GM21576 (cell line): ENCODE measurements around the gene FGF6.

Experiments
- ATAC-seq: cut with Tn5 transposase; IDR thresholded peaks from one replicate; pipeline ENCODE4 v1.9.1; 2021; ENCODE audit warnings: mild to moderate bottlenecking, moderate library complexity; ENCODE audit not compliant: unreplicated experiment

The FGF6 gene

DNA sequence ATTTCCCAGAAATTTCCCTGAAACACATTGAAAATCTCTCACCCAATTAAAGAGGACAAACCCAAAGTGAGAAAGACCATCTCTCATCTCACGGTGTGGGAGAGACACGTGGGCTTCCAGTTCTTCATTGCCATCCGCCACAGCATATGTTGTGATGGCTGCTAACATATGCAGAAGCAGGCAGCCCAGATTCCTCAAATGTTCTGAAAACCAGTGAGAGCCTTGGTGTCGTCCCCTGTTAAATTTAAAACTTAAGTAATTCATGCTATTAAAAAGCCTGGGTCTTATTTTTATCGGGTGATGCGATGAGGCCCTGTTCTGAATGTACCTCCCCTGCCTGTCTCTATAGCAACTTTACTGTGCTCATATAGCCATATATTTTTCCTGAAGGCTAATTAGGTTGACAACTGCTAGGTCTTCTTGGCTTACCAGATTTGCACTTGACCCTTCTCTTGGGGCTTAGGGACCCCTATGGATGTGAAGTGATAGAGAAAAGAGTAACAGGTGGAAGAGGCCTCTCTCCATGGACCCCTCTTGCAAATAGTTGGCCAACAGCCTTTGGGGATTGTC lies 2.8 kb upstream of the FGF6 start:
- no peak for ATAC-seq

DNA sequence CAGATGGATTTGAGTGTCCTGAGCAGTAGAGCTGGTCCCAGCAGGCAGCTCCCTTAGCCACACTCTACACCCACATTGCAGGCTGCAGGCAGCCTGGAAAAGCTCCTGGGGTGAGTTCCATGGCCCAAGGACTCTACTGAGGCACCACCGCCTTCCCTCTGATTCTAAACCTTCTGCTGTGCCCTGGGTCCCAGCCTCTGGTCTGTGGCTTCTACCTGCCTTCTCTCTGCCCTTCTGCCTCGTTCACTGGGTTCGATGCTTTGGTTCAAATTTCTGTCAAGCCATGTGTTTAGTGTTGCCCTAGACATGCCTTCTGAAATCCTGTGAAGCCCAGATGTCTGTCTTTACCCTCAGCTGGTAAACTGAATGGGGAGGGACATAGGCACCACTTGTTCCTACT lies 1.5 kb upstream of the FGF6 start:
- no peak for ATAC-seq

DNA sequence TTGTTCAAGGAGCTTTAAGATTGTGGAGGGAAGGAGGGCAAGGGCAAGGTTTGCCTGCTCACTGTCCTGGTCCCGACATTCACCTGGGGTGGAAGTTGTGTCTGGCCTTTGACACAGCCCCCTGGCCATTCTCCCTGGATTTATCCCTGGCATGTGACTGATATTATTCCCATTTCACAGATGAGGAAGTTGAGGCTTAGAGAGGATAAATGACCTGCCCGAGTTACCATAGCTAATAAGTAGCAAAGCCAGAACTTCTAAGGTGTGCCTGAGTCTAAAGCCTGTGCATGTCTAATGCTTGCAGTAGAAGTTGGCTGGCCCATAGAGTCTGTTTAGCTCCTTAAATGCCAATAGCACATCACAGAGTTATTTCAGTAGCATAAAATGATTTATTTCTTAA lies 720 bp upstream of the FGF6 start:
- ATAC-seq, result no peak

DNA sequence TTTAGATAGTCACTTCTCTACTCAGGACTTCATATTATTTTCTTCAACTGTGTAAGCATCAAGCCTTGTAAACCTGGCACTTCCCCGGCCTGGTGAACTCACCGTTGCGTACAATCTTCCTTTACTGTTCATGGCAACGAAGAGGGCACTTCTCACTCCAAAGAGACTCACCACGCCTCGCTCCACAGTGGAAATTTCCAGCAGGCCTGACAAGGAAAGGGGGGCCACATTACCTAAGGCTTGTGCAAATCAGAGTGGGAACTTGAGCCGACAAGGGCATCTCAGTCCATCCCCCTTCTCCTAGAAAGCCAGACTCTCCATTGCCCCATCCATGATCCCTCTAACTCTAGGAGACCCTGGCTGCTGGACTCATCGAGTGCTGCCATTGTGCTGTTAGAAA lies 1.6 kb downstream of the FGF6 start:
- no peak for ATAC-seq

DNA sequence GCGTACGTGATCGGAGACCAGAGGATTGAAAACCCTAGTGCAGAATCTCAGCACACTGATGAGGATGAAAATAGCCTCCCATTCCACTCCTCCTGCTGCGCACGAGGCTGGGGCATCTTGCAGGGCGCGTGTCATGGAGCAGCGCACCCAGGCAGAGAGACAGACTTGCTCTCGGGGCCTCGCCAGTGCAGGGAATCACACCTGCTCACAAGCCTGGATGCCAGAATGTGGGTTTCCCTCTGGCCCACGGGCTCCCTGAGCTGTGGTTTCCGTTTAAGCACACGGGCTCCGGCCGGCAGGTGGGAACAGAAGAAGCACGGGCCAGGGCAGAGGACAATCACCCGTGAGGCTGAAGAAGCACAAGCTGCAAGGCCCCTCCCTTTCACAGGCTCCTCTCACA lies 2.0 kb downstream of the FGF6 start:
- no peak for ATAC-seq

DNA sequence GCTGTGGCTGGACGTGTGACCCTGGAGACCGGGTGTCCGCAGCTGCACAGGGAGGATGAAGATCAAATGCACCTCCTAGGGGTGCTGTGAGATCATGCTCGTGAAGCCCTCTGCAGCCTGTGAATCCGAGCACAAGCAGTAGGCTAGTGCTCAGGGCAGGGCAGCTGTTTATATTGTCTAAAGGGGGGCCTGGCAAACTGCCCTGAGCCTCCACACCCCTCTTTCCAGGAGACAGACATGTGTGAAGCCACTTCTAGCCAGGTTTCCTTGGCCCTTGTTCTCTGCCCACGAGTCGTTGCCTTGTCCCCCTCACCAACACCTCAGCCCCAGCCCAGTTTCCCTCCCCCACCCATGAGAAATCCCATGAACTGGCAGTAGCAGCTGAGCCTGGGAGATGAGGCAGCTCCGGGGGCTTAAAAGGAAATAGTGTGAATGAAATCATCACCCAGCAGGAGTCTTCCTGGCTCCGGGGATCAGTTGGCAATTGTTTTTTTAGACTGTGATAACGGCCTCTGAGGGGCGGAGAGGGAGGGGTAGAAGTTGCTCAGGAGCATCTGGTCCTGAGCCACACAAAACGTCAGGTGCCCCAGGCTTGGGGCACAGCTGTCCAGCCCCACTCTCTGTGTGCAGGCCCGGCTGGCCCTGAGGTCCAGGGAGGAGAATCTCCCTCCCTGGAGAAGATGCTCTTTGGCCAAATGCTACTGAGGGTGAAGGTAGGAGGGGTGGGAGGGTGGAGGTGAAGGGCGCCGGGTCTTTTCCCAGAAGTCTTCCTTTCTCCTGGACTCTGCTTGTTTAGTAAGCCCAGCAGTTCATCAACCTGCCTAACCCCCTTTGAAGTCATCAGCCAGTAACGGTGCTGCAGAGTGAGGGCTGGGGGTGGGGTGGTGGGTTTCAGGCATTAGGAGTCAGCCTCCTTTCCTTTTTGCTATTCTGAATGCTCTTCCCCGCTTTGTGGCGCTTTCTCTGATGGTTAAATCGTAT lies 4.0 kb downstream of the FGF6 start:
- no peak for ATAC-seq

DNA sequence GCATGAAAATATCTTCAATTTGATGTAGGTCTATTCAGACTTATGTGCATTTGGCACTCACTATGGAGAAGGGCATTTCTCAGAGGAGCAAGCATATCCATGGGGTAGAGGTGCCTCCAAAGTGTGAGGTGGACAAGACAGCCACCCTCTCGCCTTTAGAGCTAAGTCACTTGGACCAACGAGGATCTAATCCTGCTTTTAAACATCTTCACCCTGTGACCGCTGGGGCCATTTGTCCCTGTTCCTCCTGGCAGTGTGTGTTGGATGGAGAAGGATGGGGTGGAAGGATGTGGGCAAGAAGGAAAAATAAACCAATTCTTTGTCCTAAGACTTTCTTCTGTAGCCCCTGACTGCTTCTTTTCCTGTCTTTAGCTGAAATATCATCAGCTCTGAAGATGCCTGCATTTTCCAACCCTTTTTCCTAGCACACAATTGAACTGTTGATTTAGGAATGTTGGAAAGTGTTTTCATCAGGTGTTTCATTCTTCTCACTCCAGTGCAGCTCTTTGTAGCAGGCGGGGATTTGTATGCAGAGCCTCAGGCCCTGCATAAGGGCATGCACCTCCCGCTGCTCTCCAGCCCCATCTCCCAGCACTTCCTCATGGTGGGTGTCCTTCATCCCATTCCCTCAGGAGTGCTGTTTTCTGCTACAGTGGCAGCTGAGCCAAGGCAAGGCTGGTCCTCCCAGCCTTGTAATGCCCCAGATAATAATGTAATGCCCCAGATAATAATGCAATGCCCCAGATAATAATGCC lies 5.3 kb downstream of the FGF6 start:
- no peak for ATAC-seq

DNA sequence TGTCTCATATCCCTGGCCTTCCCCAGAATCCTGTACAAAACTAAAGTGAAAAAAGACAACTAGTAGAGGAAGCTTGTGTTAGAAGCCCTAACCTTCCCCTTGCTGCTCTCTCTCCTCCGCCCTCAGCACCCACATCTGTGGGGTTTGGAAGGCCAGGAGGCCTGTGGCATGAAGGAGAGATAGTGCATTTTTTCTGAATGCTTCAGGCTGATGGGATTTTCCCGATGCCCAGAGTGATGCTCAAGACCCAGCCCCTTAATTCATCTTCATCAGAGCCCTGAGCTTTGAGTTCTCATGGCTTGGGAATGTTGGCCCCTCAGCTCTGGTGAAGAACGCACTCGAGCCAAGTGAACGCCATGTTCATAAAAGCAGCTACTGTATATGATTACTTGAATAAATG lies 5.9 kb downstream of the FGF6 start:
- ATAC-seq, result no peak

DNA sequence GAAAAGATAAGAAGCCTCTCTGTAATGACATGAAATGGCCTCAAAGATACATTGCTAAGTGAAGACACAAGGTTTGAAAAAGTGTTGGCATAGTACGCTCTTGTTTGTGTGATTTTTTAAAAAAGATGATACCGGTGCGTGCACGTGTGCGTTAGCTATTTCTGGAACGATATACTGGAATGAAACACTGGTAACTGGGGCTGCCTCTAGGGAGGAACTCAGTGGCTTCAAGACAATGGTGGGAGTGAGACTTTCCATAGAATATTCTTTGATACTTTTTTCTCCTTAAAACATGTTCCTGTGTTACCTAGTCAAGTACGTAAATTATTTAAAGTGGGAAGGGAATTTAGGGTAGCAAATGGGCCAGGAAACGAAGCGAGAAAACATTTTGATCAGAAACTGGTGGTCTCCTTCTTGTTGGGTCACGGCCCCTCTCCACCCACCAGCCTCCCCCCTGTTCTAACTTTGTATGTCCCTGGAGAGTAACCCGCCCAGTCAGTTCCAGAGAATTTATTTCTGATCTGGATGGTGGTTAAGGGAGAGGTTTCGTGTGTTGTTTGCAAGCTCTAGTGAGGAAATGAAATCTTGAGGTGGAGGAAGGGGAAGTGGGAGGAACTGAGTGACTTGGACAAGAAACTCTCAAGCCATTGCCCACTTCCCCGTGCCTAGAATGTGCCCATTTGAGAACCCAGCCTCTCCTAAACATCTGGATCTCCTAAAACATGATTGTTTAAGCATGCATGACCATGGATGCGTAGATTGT lies 6.6 kb downstream of the FGF6 start:
- ATAC-seq, result no peak

DNA sequence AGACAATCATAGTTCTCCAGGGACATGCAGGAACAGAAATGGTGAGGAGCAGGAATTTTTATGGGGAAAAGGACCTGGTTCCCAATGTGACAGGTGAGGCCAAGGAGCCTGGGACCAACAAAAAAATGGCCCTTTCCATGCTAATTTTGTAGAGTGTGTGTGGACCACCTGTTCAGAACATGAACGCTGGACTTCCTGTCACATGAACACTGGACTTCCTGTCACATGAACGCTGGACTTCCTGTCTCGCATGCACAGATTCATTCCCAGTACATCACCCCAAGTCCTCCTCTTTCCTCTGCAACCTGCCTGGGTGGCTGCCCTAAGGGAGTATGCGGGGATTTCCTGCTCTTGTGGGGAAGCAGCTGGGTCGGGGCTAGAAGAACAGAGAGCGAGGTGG lies 10.1 kb downstream of the FGF6 start:
- ATAC-seq, result no peak

DNA sequence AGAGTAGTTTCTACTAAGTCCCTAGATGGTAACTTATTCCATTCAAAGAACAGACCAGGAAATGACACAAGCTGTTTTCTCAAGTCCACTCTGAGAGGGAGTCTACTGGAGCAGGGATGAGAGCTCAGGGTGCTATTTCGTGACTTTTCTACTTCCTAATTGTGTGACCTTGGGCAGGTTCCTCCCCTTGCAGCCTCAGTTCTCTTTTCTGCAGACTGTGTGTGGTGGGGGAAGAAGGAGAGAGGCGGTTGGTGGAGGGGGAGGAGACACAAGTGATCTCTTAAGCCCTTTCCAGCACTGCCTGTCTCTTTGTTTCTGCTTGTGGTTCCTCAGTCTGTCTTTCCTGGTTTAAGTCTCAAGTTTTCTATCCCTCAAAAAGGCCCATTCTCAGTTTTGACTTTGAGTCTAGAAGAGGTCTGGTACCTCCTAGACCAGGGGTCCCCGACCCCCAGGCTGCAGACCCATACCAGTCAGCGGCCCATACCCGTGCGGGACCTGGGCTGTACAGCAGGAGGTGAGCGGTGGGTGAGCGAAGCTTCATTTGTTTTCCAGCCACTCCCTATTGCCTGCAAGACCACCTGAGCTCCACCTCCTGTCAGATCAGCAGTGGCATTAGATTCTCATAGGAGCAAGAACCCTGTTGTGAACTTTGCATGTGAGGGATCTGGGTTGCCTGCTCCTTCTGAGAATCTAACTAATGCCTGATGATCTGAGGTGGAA lies 10.7 kb downstream of the FGF6 start:
- ATAC-seq, result no peak

DNA sequence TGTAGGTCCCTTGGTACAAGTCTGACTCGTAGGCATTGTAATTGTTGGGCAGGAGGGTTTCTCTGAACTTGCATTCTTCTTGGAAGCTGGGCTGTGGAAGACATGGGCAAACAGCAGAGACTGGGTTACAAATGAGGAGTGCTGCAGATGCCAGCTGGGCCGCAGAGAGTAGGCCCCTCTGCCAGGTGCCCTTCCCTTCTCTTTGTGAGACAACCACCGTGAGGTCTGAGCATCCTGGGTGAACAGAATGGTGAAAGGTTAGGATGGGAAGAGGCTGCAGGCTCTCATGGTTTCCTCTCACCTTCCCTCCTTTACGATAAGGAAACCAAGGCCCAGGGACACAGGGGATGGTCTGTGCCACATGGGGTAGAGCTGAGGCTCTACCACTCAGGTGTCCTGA lies 11.3 kb downstream of the FGF6 start:
- no peak for ATAC-seq

DNA sequence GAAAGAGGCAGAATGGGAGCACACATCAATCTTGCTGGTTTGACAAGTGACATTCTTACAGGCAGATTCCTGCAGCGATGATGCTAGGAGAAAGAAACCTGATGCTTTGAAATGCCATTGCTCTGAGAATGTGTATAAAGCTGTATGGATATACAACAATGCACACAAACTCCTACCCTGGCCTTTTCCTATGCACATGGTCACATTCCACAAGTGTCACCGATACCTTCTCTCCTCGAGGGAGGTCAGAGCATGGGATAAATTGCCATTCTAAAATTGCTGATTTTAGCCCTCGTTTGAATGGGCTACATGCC lies 11.9 kb downstream of the FGF6 start:
- ATAC-seq, result no peak

DNA sequence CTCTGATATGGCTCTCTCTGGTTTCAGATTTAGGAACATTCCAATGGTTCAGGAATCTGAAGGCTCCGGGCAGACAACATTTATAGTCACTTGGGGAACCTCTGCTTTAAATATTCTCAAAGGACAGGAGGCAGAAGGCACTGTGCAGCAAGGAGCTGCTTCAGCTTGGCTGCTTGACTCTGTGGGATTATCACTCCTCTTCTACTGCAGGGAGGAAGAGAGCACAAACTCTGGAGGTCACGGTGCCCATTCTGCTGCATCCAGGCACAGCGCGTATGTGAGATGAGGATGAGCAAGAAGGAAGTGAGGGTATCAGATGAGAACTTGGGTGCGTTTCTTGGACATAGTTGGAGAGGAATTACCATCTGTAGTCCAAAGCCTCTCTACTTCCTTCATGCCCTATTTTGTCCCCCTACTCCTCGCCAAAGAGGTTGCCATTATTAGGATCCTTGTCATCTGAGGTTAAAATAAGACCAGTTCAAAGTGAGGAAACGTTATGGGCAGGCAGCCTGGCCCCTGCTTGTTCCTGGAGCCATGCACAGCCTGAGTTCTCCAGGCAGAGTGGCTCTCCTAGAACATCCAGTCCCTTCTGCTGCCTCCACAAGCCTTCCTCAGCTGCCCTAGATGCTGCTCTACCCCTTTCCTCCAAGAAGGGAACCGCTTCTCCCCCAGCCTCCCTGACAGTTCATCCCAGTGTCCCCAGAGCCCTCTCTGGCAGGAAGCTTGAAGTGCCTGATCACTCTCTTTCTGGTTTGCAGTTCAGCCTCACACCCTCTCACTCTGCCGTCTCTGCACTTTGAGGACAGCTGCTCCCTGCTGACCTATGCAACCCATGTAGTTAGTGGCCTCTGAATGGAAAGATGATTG lies 12.5 kb downstream of the FGF6 start:
- no peak for ATAC-seq

DNA sequence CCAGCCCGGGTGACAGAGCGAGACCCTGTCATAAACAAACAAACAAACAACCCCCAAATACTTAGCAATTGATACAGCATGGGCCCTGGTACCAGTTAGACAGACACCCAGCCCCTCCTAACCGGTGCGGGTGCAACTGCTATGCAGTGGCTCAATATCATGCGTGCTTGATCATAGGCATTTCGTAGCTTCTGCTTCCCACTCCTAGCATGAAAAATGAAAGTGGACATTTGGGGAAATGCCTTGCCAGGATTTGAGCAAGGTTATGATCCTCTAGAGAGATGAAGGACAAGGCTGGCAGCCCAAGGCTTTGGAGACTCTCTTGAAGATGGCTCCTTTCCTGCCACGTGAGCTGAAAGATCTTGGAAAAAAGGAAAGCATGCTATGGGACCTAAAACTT lies 13.7 kb downstream of the FGF6 start:
- ATAC-seq, result no peak

DNA sequence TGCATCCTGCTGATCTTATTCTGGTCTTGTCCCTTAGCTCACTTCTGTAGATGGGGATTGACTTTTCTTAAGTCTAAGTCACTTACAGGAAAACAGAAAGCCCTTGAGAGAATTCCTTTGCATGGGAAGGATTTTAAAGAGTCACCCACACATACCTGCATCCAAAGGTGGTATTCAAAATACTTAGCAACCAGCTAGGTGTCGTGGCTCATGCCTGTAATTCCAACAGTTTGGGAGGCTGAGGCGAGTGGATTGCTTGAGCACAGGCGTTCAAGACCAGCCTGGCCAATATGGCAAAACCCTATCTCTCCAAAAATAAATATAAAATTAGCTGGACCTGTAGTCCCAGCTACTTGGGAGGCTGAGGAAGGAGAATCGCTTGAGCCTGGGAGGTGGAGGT lies 14.2 kb downstream of the FGF6 start:
- no peak for ATAC-seq

DNA sequence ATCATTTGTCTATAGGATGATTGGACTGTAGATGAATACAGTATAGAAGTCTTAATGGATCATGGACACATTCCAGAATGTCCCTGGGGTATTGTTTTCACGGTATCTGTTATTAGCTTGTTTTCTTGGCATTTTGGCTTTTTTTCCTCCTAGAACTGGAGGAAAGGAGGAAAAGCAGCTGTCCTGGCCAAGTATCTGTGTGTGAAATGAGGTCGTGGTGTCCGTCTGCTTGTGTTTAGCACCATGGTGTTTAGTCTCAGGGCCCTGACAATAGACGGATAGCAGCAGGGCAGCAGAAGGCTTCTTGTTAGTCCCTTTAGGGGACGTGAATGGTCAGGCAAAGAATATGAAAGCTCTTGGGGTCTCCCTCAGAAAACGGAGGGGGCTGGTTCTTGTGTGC lies 21.2 kb downstream of the FGF6 start:
- no peak for ATAC-seq

DNA sequence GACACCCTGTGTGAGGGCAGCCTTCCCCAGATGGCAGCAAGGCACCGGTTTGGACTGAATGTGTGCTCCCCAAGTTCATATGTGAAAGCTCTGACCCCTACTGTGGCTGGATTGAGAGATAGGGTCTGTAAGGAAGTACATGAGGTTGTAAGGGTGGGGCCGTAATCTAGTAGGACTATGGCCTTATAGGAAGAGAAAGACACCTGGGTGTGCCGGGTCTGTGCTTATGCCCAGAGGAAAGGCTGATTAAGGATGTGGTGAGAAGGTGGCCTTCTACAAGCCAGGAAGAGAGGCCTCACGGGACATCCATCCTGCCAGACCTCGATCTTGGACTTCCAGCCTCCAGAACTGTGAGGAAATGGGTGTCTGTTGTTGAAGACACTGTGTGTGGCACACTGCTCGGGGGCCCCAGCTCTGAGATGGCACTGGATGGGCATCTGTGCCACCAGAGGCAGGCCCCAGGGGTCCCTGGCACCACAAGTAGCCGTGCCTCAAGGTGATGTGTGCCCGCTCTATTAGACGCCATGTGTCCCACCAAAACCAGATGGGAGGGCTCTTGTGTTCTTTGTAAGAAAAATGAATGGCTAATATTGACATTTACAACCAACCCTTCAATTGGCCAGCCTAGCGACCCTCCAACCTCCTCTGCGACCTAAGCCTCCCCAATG lies 22.0 kb downstream of the FGF6 start:
- no peak for ATAC-seq

DNA sequence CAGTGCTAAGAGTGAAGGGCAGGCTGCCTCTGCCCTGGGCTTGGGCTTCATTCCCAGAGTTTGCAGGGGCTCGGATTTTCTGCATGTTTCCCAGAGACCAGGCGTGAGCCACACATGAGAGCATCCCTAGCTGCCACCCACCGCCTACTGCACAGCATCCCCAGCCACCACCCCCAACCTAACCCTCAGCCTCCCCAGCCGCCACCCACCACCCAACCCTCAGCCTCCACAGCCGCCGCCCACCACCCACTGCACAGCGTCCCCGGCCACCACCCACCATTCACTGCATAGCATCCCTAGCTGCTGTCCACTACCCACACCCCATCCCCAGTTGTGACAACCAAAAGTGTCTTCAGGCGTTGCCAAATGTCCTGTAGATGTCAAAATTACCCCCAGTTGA lies 22.6 kb downstream of the FGF6 start:
- ATAC-seq, result no peak
